ENCODE data around the gene MBTPS1.
"Not testable (repeated sequence)": the region's sequence is repeated elsewhere in the genome, so short reads cannot be mapped to it uniquely, and the experiment has no call there.

Gene MBTPS1

DNA sequence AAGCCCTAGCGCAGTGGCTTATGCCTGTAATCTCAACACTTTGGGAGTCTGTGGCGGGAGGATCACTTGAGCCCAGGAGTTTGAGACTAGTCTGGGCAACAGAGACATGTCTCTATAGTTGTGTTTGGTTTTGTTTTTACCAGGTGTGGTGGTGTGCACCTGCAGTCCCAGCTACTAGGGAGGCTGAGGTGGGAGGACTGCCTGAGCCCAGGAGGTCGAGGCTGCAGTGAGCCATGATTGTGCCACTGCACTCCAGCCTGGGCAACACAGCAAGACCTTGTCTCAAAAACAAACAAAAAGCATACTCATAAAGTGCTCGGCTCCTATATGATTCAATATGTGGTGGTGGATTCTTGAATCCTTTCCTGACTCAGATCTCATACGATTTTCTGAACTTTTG, 1.6 kb upstream of the MBTPS1 start:
- not testable (repeated sequence) for H3K4me3 ChIP-seq (ENCODE audit: low read length in 2 of 2); H3K27me3 ChIP-seq (ENCODE audit: control insufficient read depth in 2 of 2, insufficient read depth in 2 of 2, low read length in 2 of 2); H3K9ac ChIP-seq (ENCODE audit: low read depth in 1 of 2, low read length in 2 of 2); H3K27ac ChIP-seq (ENCODE audit: low read depth in 2 of 2, low read length in 2 of 2); H3K36me3 ChIP-seq (ENCODE audit: control insufficient read depth in 2 of 2, insufficient read depth in 2 of 2, low read length in 2 of 2); H3K9me3 ChIP-seq (ENCODE audit: control insufficient read depth in 2 of 2, low read length in 2 of 2)
- peaks cover 13 to 16% of the 10 kb centered on the region in 2 donors for H3K4me1 ChIP-seq (ENCODE audit: control insufficient read depth in 2 of 2, insufficient read depth in 2 of 2, low read length in 2 of 2)

- peak overlapping the region; percentile 67 to 93 for H3K4me3 ChIP-seq (ENCODE audit: low read length in 2 of 2)
- H3K9ac ChIP-seq (ENCODE audit: low read depth in 1 of 2, low read length in 2 of 2) = peak overlapping the region; percentile 80 to 81
- peaks cover 13 to 16% of the 10 kb centered on the region in 2 donors for H3K4me1 ChIP-seq (ENCODE audit: control insufficient read depth in 2 of 2, insufficient read depth in 2 of 2, low read length in 2 of 2)
- H3K36me3 ChIP-seq (ENCODE audit: control insufficient read depth in 2 of 2, insufficient read depth in 2 of 2, low read length in 2 of 2) = peaks cover 0 to 1% of the 10 kb centered on the region in 2 donors
- no peaks in the 10 kb centered on the region for H3K27me3 ChIP-seq (ENCODE audit: control insufficient read depth in 2 of 2, insufficient read depth in 2 of 2, low read length in 2 of 2)
- H3K9me3 ChIP-seq (ENCODE audit: control insufficient read depth in 2 of 2, low read length in 2 of 2) = no peaks in the 10 kb centered on the region
- H3K27ac ChIP-seq (ENCODE audit: low read depth in 2 of 2, low read length in 2 of 2) = peak overlapping the region; percentile 83 to 87
Observed at GRCh38 chr16:84117494-84117843, 727 bp upstream of the MBTPS1 start.

DNA sequence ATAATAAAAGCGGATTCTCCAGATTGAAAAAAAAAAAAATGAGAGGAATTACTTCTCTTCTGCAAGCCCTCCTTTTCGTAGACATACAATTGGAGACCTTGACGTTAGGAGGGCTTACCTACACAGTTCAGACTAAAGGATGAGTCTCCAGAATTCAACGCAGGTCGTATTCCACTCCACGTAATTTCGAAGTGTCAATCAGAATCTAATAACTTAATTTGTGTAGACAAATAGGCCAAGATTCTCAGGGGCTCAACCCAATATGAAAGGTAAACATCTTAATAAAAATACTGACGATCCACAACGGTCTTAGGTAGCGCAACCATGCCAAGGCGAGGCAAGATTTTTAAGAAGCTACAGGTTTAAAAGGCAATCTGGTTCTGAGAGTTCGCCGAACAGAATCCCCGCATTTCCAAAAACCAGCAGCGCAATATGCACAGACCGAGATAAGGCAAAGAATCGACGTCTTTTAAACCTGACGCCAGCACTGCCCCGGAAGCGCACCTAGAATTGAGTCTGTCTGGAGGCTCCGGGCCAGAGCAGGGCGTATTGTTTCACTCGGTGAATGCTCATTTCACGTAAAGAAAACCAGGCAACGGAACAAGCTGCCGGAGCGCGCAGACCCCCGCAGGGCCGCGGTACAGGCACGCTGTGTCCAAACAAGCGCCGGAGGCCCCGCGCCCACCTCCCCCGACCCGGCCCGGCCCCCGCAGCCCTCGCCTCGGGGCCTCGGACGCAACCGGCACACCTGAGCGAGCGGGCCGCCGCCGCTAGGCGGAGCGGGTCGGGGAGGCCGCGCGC, 623 bp downstream of the MBTPS1 start:
- Histone ChIP-seq H3K4me1 (ENCODE audit: control insufficient read depth in 2 of 2, insufficient read depth in 2 of 2, low read length in 2 of 2) (peaks cover 13 to 16% of the 10 kb centered on the region in 2 donors), H3K27me3 (ENCODE audit: control insufficient read depth in 2 of 2, insufficient read depth in 2 of 2, low read length in 2 of 2) (no peaks in the 10 kb centered on the region), H3K9me3 (ENCODE audit: control insufficient read depth in 2 of 2, low read length in 2 of 2) (no peaks in the 10 kb centered on the region), H3K27ac (ENCODE audit: low read depth in 2 of 2, low read length in 2 of 2) (peak overlapping the region; percentile 83 to 87), H3K4me3 (ENCODE audit: low read length in 2 of 2) (peak overlapping the region; percentile 67 to 93), H3K9ac (ENCODE audit: low read depth in 1 of 2, low read length in 2 of 2) (peak overlapping the region; percentile 80 to 93), H3K36me3 (ENCODE audit: control insufficient read depth in 2 of 2, insufficient read depth in 2 of 2, low read length in 2 of 2) (no peaks in the 10 kb centered on the region)

GRCh38 chr16:84111949-84112348, 4.8 kb downstream of the MBTPS1 start:
- H3K9me3 ChIP-seq (ENCODE audit: control insufficient read depth in 2 of 2, low read length in 2 of 2); H3K27me3 ChIP-seq (ENCODE audit: control insufficient read depth in 2 of 2, insufficient read depth in 2 of 2, low read length in 2 of 2); H3K4me3 ChIP-seq (ENCODE audit: low read length in 2 of 2); H3K27ac ChIP-seq (ENCODE audit: low read depth in 2 of 2, low read length in 2 of 2); H3K9ac ChIP-seq (ENCODE audit: low read depth in 1 of 2, low read length in 2 of 2): not testable (repeated sequence)
- Histone ChIP-seq H3K4me1 (ENCODE audit: control insufficient read depth in 2 of 2, insufficient read depth in 2 of 2, low read length in 2 of 2) (peaks cover 6 to 11% of the 10 kb centered on the region in 2 donors), H3K36me3 (ENCODE audit: control insufficient read depth in 2 of 2, insufficient read depth in 2 of 2, low read length in 2 of 2) (peaks cover 7 to 22% of the 10 kb centered on the region in 2 donors)

- no peaks in the 10 kb centered on the region for H3K27me3 ChIP-seq (ENCODE audit: control insufficient read depth in 2 of 2, insufficient read depth in 2 of 2, low read length in 2 of 2)
- H3K4me1 ChIP-seq (ENCODE audit: control insufficient read depth in 2 of 2, insufficient read depth in 2 of 2, low read length in 2 of 2) = peaks cover 6 to 11% of the 10 kb centered on the region in 2 donors
- no peaks in the 10 kb centered on the region for H3K9me3 ChIP-seq (ENCODE audit: control insufficient read depth in 2 of 2, low read length in 2 of 2)
- H3K27ac ChIP-seq (ENCODE audit: low read depth in 2 of 2, low read length in 2 of 2) = no peak overlapping the region
- H3K36me3 ChIP-seq (ENCODE audit: control insufficient read depth in 2 of 2, insufficient read depth in 2 of 2, low read length in 2 of 2) = peaks cover 7 to 26% of the 10 kb centered on the region in 2 donors
- no peak overlapping the region for H3K9ac ChIP-seq (ENCODE audit: low read depth in 1 of 2, low read length in 2 of 2)
- H3K4me3 ChIP-seq (ENCODE audit: low read length in 2 of 2) = no peak overlapping the region
Observed at GRCh38 chr16:84111525-84111924, 5.2 kb downstream of the MBTPS1 start.

- Histone ChIP-seq H3K27me3 (ENCODE audit: control insufficient read depth in 2 of 2, insufficient read depth in 2 of 2, low read length in 2 of 2) (no peaks in the 10 kb centered on the region), H3K36me3 (ENCODE audit: control insufficient read depth in 2 of 2, insufficient read depth in 2 of 2, low read length in 2 of 2) (peaks cover 7 to 29% of the 10 kb centered on the region in 2 donors), H3K4me1 (ENCODE audit: control insufficient read depth in 2 of 2, insufficient read depth in 2 of 2, low read length in 2 of 2) (peaks cover 4 to 9% of the 10 kb centered on the region in 2 donors), H3K9ac (ENCODE audit: low read depth in 1 of 2, low read length in 2 of 2) (no peak overlapping the region), H3K9me3 (ENCODE audit: control insufficient read depth in 2 of 2, low read length in 2 of 2) (no peaks in the 10 kb centered on the region), H3K4me3 (ENCODE audit: low read length in 2 of 2) (no peak overlapping the region), H3K27ac (ENCODE audit: low read depth in 2 of 2, low read length in 2 of 2) (no peak overlapping the region)
Observed at GRCh38 chr16:84110527-84110926, 6.2 kb downstream of the MBTPS1 start.

GRCh38 chr16:84109598-84110335, 7.0 kb downstream of the MBTPS1 start:
- Histone ChIP-seq H3K4me1 (ENCODE audit: control insufficient read depth in 2 of 2, insufficient read depth in 2 of 2, low read length in 2 of 2) (peaks cover 0 to 4% of the 10 kb centered on the region in 2 donors), H3K9me3 (ENCODE audit: control insufficient read depth in 2 of 2, low read length in 2 of 2) (no peaks in the 10 kb centered on the region), H3K4me3 (ENCODE audit: low read length in 2 of 2) (no peak overlapping the region), H3K36me3 (ENCODE audit: control insufficient read depth in 2 of 2, insufficient read depth in 2 of 2, low read length in 2 of 2) (peaks cover 11 to 32% of the 10 kb centered on the region in 2 donors), H3K27me3 (ENCODE audit: control insufficient read depth in 2 of 2, insufficient read depth in 2 of 2, low read length in 2 of 2) (no peaks in the 10 kb centered on the region), H3K9ac (ENCODE audit: low read depth in 1 of 2, low read length in 2 of 2) (no peak overlapping the region), H3K27ac (ENCODE audit: low read depth in 2 of 2, low read length in 2 of 2) (no peak overlapping the region)

GRCh38 chr16:84107921-84108320, 8.8 kb downstream of the MBTPS1 start:
- H3K27me3 ChIP-seq (ENCODE audit: control insufficient read depth in 2 of 2, insufficient read depth in 2 of 2, low read length in 2 of 2) = no peaks in the 10 kb centered on the region
- peaks cover 3 to 5% of the 10 kb centered on the region in 2 donors for H3K4me1 ChIP-seq (ENCODE audit: control insufficient read depth in 2 of 2, insufficient read depth in 2 of 2, low read length in 2 of 2)
- H3K9ac ChIP-seq (ENCODE audit: low read depth in 1 of 2, low read length in 2 of 2) = no peak overlapping the region
- H3K27ac ChIP-seq (ENCODE audit: low read depth in 2 of 2, low read length in 2 of 2) = no peak overlapping the region
- H3K4me3 ChIP-seq (ENCODE audit: low read length in 2 of 2) = no peak overlapping the region
- peaks cover 11 to 32% of the 10 kb centered on the region in 2 donors for H3K36me3 ChIP-seq (ENCODE audit: control insufficient read depth in 2 of 2, insufficient read depth in 2 of 2, low read length in 2 of 2)
- H3K9me3 ChIP-seq (ENCODE audit: control insufficient read depth in 2 of 2, low read length in 2 of 2) = no peaks in the 10 kb centered on the region

- no peaks in the 10 kb centered on the region for H3K27me3 ChIP-seq (ENCODE audit: control insufficient read depth in 2 of 2, insufficient read depth in 2 of 2, low read length in 2 of 2)
- H3K4me1 ChIP-seq (ENCODE audit: control insufficient read depth in 2 of 2, insufficient read depth in 2 of 2, low read length in 2 of 2) = peaks cover 3 to 5% of the 10 kb centered on the region in 2 donors
- no peaks in the 10 kb centered on the region for H3K9me3 ChIP-seq (ENCODE audit: control insufficient read depth in 2 of 2, low read length in 2 of 2)
- no peak overlapping the region for H3K9ac ChIP-seq (ENCODE audit: low read depth in 1 of 2, low read length in 2 of 2)
- peaks cover 11 to 37% of the 10 kb centered on the region in 2 donors for H3K36me3 ChIP-seq (ENCODE audit: control insufficient read depth in 2 of 2, insufficient read depth in 2 of 2, low read length in 2 of 2)
- no peak overlapping the region for H3K27ac ChIP-seq (ENCODE audit: low read depth in 2 of 2, low read length in 2 of 2)
- no peak overlapping the region for H3K4me3 ChIP-seq (ENCODE audit: low read length in 2 of 2)
Observed at GRCh38 chr16:84105948-84106740, 10.6 kb downstream of the MBTPS1 start.

Measured in mucosa of rectum (tissue), 2 donors.